K562 (cell line): ENCODE results near the gene IL4I1. TPM values are rescaled to one million over a fixed set of nuclear protein-coding genes. Genes with fewer than 3 reads are reported as not detected.

ENCODE experiments used
- BCL6 ChIP-seq: fragments of 250-450 bp; sonication (Bioruptor Pico); IDR thresholded peaks from 2 replicates; pipeline ENCODE4 v1.4.0; 2020
- CCNT2 ChIP-seq: IDR thresholded peaks from 2 replicates; pipeline ENCODE4 v1.6.1; 2011; ENCODE audit warnings: borderline replicate concordance, low read depth, mild to moderate bottlenecking, moderate library complexity, mixed read lengths, low read length; ENCODE audit not compliant: insufficient read length; ENCODE audit errors: extremely low read depth
- CREB1 ChIP-seq, 2 experiments: sonication (generic) in 1 of 2; formaldehyde crosslinking in 1 of 2; IDR thresholded peaks; 2 replicates each; pipeline versions ENCODE4 v1.6.1 to v1.8.0; 2012 to 2022; ENCODE audit warnings: inconsistent platforms in 1 of 2, mild to moderate bottlenecking in 1 of 2, missing genetic modification reagents in 1 of 2, moderate library complexity in 1 of 2
- DMBX1 ChIP-seq: fragments of 250-450 bp; sonication (Bioruptor Pico); IDR thresholded peaks from 2 replicates; pipeline ENCODE4 v1.8.0; 2022; ENCODE audit warnings: inconsistent platforms, mild to moderate bottlenecking, moderate library complexity, borderline replicate concordance
- FOXJ2 ChIP-seq: fragments of 200-800 bp; sonication (Bioruptor generic); IDR thresholded peaks from 2 replicates; pipeline ENCODE4 v1.6.1; 2016; ENCODE audit warnings: missing genetic modification characterization, missing compliant biosample characterization
- KLF13 ChIP-seq: fragments of 450-650 bp; IDR thresholded peaks from 2 replicates; pipeline ENCODE4 v1.6.1; 2016; ENCODE audit warnings: missing genetic modification characterization, low read depth, mild to moderate bottlenecking, missing compliant biosample characterization, moderate library complexity, borderline replicate concordance
- PHTF2 ChIP-seq: fragments of 250-450 bp; sonication (Bioruptor Pico); IDR thresholded peaks from 2 replicates; pipeline ENCODE4 v1.5.0; 2021; ENCODE audit warnings: mild to moderate bottlenecking
- PTBP1 ChIP-seq: fragments of 200-400 bp; formaldehyde crosslinking; IDR thresholded peaks from 2 replicates; pipeline ENCODE4 v1.6.1; 2017; ENCODE audit warnings: low read depth, low read length
- SIRT6 ChIP-seq: IDR thresholded peaks from one replicate; pipeline ENCODE4 v1.6.1; 2012; ENCODE audit warnings: low read depth, mild to moderate bottlenecking, control low read depth, inconsistent platforms, low read length, moderate library complexity
- TAL1 ChIP-seq: fragments of 450-650 bp; IDR thresholded peaks from 2 replicates; pipeline ENCODE4 v1.6.1; 2016; ENCODE audit warnings: mild to moderate bottlenecking
- TCF3 ChIP-seq: sonication (generic); formaldehyde crosslinking; IDR thresholded peaks from 2 replicates; pipeline ENCODE4 v1.4.0; 2020; ENCODE audit warnings: mild to moderate bottlenecking, missing genetic modification reagents
- ZC3H4 ChIP-seq: sonication (generic); formaldehyde crosslinking; IDR thresholded peaks from 2 replicates; pipeline ENCODE4 v1.9.0; 2021; ENCODE audit warnings: missing genetic modification reagents, borderline replicate concordance
- ZEB2 ChIP-seq: fragments of 450-650 bp; IDR thresholded peaks from 2 replicates; pipeline ENCODE4 v1.6.1; 2016
- ZMIZ1 ChIP-seq, 2 experiments: fragments of 150-350 bp in 1 of 2; IDR thresholded peaks; 2 replicates each; pipeline ENCODE4 v1.6.1; 2012 to 2016; ENCODE audit warnings: low read depth in 2 of 2, low read length in 2 of 2, mild to moderate bottlenecking in 1 of 2, moderate library complexity in 1 of 2
- ZNF407 ChIP-seq: fragments of 450-650 bp; IDR thresholded peaks from 2 replicates; pipeline ENCODE4 v1.6.1; 2016; ENCODE audit warnings: low read depth
- ZNF668 ChIP-seq: fragments of 250-450 bp; sonication (Bioruptor Pico); IDR thresholded peaks from 2 replicates; pipeline ENCODE4 v1.8.0; 2022; ENCODE audit warnings: mild to moderate bottlenecking, inconsistent platforms
- polyA plus RNA-seq, 8 experiments: library from polyadenylated mRNA; depleted of rRNA in 4 of 8; stranded (reverse) in 5 of 8; unstranded in 3 of 8; fragments of >200 nt; fragmentation: Nextera tagmentation in 2 of 8; fragmentation: Illumina TruSeq in 1 of 8; extraction: Ambion mirVana in 2 of 8; extraction: Trizol in 1 of 8; gene quantifications; 2 replicates each; pipeline versions ENCODE4 v1.2.1 to v1.2.3, GENCODE V29; 2011 to 2014; ENCODE audit warnings: inconsistent platforms in 1 of 8, missing spikeins in 1 of 8
- total RNA-seq, 7 experiments: library from RNA; depleted of rRNA in 6 of 7; stranded (reverse); fragments of >200 nt in 6 of 7; fragmentation: Illumina TruSeq in 2 of 7; extraction: Trizol in 2 of 7; gene quantifications; 2 replicates each; pipeline versions ENCODE4 v1.2.1 to v1.2.3, GENCODE V29; 2011 to 2021; ENCODE audit warnings: low replicate concordance in 1 of 7

Gene IL4I1
- total and polyA plus RNA-seq, 9 of the 15 experiments (the other 6 are each of a cell fraction or from before 2014, with no cell fraction given), result 0.06 to 0.95 (median 0.43) TPM; not detected in 2

GRCh38 chr19:49869484-49870308 lies 27.0 kb downstream of the IL4I1 start (continued):
- TF ChIP-seq CREB1 (IDR thresholded peaks at IDR 0.05) (peak; percentile 84), CREB1 (CRISPR knock-in tag; IDR thresholded peaks at IDR 0.05) (peak; percentile 91), SIRT6 (no peak), ZMIZ1 (IDR thresholded peaks at IDR 0.05; ENCODE audit: low read depth in 2 of 2, low read length in 2 of 2) (peak; percentile 21 to 26; a peak in 1 of 4 replicates), PTBP1 (no peak), KLF13 (tag) (0 out of 2 replicates have a peak, but pooled peaks have one; percentile 22), DMBX1 (CRISPR knock-in tag) (no peak), TCF3 (CRISPR knock-in tag) (no peak), BCL6 (CRISPR knock-in tag) (no peak), ZC3H4 (no peak), PHTF2 (CRISPR knock-in tag) (no peak), ZNF407 (no peak), FOXJ2 (tag) (peak; percentile 74; the same call in 1 of the 2 replicates), TAL1 (no peak), CCNT2 (peak; percentile 47), ZEB2 (no peak), ZNF668 (CRISPR knock-in tag) (no peak)
